ENCODE data around the gene PIR. TPM values are rescaled to one million over a fixed set of nuclear protein-coding genes. Genes with fewer than 3 reads are reported as not detected.

Gene PIR
- total and polyA plus RNA-seq, 2 experiments from 2014 or later, result 14.3 to 18.6 TPM

DNA sequence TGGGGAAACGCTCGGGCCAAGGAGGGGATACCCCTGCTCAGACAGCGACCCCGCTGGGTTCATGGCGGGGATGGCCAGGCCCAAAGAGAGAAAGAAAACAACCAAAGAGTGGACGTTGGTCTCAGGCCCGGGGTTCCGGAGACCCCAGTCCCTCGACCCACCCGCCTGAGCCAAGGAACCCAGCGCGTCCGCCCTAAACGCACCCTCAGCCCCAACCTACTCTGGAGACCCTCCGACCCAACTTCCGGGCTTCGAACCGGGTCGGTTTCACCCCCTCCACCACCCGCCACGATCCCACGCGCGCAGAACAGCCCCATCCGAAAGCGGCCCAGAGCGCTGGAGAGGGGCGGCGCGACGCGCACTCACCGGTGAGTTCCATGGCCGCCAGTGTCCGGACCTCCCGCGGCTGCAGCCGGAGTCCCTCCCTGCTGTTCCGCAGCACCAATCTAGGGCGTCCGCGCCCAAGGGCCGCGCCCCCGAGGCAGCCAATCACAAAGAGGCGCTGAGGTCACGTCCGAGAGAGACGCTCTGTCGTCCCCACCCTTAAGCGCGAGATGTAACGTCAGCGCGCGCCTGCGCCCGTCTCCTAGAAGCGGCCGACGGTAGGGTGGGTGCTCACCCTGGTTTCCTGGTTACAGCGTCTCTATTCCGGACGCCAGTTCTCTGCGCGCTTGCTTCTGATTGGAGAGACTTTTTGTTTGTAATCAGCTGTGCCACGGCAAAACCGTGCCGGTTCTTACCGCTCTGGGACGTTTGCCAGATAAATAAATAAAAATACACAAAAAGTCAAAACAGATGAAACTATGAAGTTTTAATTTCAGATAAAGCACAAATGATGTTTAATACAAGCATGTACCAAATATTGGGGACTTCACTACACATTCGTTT is 157.8 kb downstream of the PIR start, which contains the start of gene PIGA:
PIGA (minus strand) TSS at position 389 of the 888 bp plus-strand sequence. CDS start 3,593 bp downstream, outside the sequence.
- peak; percentile 96 for DNase-seq (ENCODE audit: low spot score)
- Histone ChIP-seq H3K9me3 (ENCODE audit: low read depth) (no peaks in the 10 kb centered on the region), H3K4me2 (peak within 1 kb of the TSS; percentile 78), H3K36me3 (replicated peaks; ENCODE audit: insufficient read depth, low read depth) (no peaks in the 10 kb centered on the region), H4K20me1 (ENCODE audit: insufficient read depth, poor library complexity, severe bottlenecking) (no peaks in the 10 kb centered on the region), H2AFZ (peak within 1 kb of the TSS; percentile 14), H3K4me1 (ENCODE audit: insufficient read depth) (no peaks in the 10 kb centered on the region), H3K9me2 (replicated peaks; ENCODE audit: insufficient read depth) (no peaks in the 10 kb centered on the region), H3K79me2 (peaks cover 7% of the 10 kb centered on the region), H3K27ac (peak within 1 kb of the TSS; percentile 88), H3K27me3 (no peaks in the 10 kb centered on the region), H3K4me3 (peak within 1 kb of the TSS; percentile 27)
- TF ChIP-seq EZH2phosphoT487 (IDR thresholded peaks at IDR 0.05; ENCODE audit: low read depth, severe bottlenecking, unreplicated experiment), result no peak
- TF ChIP-seq, protein P1, sequence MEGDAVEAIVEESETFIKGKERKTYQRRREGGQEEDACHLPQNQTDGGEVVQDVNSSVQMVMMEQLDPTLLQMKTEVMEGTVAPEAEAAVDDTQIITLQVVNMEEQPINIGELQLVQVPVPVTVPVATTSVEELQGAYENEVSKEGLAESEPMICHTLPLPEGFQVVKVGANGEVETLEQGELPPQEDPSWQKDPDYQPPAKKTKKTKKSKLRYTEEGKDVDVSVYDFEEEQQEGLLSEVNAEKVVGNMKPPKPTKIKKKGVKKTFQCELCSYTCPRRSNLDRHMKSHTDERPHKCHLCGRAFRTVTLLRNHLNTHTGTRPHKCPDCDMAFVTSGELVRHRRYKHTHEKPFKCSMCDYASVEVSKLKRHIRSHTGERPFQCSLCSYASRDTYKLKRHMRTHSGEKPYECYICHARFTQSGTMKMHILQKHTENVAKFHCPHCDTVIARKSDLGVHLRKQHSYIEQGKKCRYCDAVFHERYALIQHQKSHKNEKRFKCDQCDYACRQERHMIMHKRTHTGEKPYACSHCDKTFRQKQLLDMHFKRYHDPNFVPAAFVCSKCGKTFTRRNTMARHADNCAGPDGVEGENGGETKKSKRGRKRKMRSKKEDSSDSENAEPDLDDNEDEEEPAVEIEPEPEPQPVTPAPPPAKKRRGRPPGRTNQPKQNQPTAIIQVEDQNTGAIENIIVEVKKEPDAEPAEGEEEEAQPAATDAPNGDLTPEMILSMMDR (IDR thresholded peaks at IDR 0.05; ENCODE audit: poor library complexity), result peak; percentile 3
- WGBS (ENCODE audit: low lambda C conversion rate, missing lambda C conversion rate), result 48% methylated on average over 68 of the region's 72 CpGs

Other genes with a start within 250 kb of the PIR start
- gene ASB9, start 223.2 kb downstream of the PIR start, total RNA-seq, result 6.0 and 10.0 TPM in 2 replicates
- 4.1 and 4.7 TPM in 2 replicates for gene ASB9, start 223.2 kb downstream of the PIR start, polyA plus RNA-seq
- gene ASB11, start 177.7 kb downstream of the PIR start, total RNA-seq, result 0.20 and 0.40 TPM in 2 replicates
- gene ASB11, start 177.7 kb downstream of the PIR start, polyA plus RNA-seq, result not detected in 2 replicates
- gene PIGA, start 157.8 kb downstream of the PIR start, total RNA-seq, result 13.6 and 23.0 TPM in 2 replicates
- gene PIGA, start 157.8 kb downstream of the PIR start, polyA plus RNA-seq, result 6.9 and 9.1 TPM in 2 replicates
- 0.76 and 0.80 TPM in 2 replicates for gene VEGFD, start 108.9 kb downstream of the PIR start, total RNA-seq
- 0.27 and 0.39 TPM in 2 replicates for gene VEGFD, start 108.9 kb downstream of the PIR start, polyA plus RNA-seq
- 0.07 and 0.08 TPM in 2 replicates for gene BMX, start 7.5 kb upstream of the PIR start, total RNA-seq
- not detected in 2 replicates for gene BMX, start 7.5 kb upstream of the PIR start, polyA plus RNA-seq
- 47.8 and 49.9 TPM in 2 replicates for gene ACE2, start 107.6 kb upstream of the PIR start, total RNA-seq
- 12.5 and 16.5 TPM in 2 replicates for gene ACE2, start 107.6 kb upstream of the PIR start, polyA plus RNA-seq
- 30.5 and 37.4 TPM in 2 replicates for gene CLTRN, start 171.5 kb upstream of the PIR start, total RNA-seq
- 22.7 and 32.6 TPM in 2 replicates for gene CLTRN, start 171.5 kb upstream of the PIR start, polyA plus RNA-seq
- gene CA5B, start 244.9 kb upstream of the PIR start, total RNA-seq, result 10.5 and 11.1 TPM in 2 replicates
- gene CA5B, start 244.9 kb upstream of the PIR start, polyA plus RNA-seq, result 6.8 and 7.7 TPM in 2 replicates

All from hepatocyte (in vitro differentiated cells).